H7 (cell line): ENCODE data around the gene INTS6L. TPM values are rescaled to one million over a fixed set of nuclear protein-coding genes. Genes with fewer than 3 reads are reported as not detected.
"Not testable (repeated sequence)": the region's sequence is repeated elsewhere in the genome, so short reads cannot be mapped to it uniquely, and the experiment has no call there.

ENCODE experiments used
- DNase-seq: peaks from one replicate; pipeline ENCODE4 v3.0.0; 2012
- H3K27me3 ChIP-seq: 2 replicates; pipeline ENCODE4 v1.6.0; 2011; ENCODE audit warnings: mild to moderate bottlenecking, low read length; ENCODE audit not compliant: control insufficient read depth, insufficient read depth
- H3K36me3 ChIP-seq: replicated peaks from 2 replicates; pipeline ENCODE4 v1.5.1; 2011; ENCODE audit warnings: low read length; ENCODE audit not compliant: control insufficient read depth, insufficient read depth
- H3K4me3 ChIP-seq: 2 replicates; pipeline ENCODE4 v1.5.1; 2011; ENCODE audit warnings: low read depth, mild to moderate bottlenecking, control low read depth, low read length, moderate library complexity; ENCODE audit not compliant: insufficient read depth
- total RNA-seq: library from RNA; depleted of rRNA; stranded (reverse); fragments of >200 nt; shearing (Covaris generic); gene quantifications from 2 replicates; pipeline ENCODE4 v1.2.3, GENCODE V29; 2014

The INTS6L gene
- total RNA-seq, 1 experiment from 2014 or later = 12.4 TPM

GRCh38 chrX:135543172-135543571 is 22.7 kb downstream of the INTS6L start:
- H3K27me3 ChIP-seq = no peaks in the 10 kb centered on the region
- H3K36me3 ChIP-seq = no peaks in the 10 kb centered on the region
- DNase-seq = no peak
- no peak overlapping the region for H3K4me3 ChIP-seq

- Histone ChIP-seq H3K27me3 (no peaks in the 10 kb centered on the region), H3K4me3 (no peak overlapping the region), H3K36me3 (no peaks in the 10 kb centered on the region)
- no peak for DNase-seq
Measured at GRCh38 chrX:135543924-135544323, 23.5 kb downstream of the INTS6L start.

DNA sequence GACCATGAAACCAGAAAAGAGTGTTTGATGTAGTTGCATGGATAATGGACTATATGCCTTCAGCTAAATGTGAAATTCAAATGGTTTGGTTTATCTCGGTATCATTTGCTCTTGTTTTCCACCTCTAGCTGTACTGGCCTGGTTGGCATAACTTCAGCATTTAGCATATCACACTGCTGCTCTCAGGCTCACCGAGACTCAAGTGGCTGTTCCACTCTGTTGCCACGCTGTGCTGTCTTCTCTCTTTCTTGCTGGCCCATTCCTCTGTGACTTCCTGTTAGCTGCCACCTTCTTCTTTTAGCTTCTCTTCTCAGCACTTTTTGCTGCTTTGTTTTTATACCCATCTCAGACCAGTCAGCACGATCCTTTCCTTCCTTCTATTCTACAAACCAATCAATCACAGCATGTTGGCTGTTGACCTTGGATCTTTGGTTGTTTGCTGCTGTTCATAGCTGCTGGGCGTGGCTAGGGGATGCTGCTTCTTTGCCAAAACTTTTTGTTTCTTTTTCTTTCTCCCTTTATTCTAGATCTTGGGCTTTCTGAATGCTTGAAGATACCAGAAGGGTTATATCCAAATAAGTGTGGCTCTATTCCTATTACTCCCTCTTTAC is 24.0 kb downstream of the INTS6L start:
- Histone ChIP-seq H3K4me3 (no peak overlapping the region), H3K36me3 (no peaks in the 10 kb centered on the region), H3K27me3 (no peaks in the 10 kb centered on the region)
- DNase-seq = no peak

DNA sequence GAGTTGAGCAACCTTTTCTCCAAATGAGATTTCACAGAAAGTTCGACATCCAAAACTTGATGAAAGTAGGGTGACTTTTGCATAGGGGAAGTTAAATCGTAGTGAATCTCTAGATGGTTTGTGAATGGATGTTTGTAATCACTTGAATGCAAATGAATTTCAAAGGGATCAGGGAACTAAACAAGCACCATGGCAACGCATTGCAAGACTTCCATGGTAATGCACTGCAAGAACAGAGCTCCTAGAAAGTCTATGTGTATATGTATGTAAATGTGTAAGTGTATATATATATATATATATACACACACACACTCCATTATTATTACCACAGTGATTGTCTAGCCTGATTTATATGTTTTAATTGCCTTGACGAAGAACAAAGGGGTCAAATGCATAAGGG is 27.3 kb downstream of the INTS6L start:
- Histone ChIP-seq H3K4me3 (no peak overlapping the region), H3K27me3 (no peaks in the 10 kb centered on the region), H3K36me3 (no peaks in the 10 kb centered on the region)
- no peak for DNase-seq

DNA sequence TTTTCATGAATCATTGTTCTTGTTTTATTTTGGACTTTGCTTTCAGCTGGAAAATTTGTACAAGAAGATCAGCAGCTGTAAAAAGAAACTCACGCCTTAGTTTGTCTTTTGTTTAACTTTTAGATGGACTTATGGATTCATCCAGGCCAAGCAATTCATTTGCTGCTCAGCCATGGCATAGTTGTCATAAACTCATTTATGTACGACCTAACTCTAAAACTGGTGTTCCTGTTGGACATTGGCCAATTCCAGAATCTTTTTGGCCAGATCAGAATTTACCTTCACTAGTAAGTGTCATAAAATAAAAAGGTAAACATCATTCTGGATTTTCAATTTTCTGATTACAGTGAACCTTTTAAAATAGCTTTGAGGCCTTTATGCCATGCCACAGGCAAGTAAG is 29.1 kb downstream of the INTS6L start:
- H3K36me3 ChIP-seq = no peaks in the 10 kb centered on the region
- DNase-seq = no peak
- H3K27me3 ChIP-seq = no peaks in the 10 kb centered on the region
- no peak overlapping the region for H3K4me3 ChIP-seq

DNA sequence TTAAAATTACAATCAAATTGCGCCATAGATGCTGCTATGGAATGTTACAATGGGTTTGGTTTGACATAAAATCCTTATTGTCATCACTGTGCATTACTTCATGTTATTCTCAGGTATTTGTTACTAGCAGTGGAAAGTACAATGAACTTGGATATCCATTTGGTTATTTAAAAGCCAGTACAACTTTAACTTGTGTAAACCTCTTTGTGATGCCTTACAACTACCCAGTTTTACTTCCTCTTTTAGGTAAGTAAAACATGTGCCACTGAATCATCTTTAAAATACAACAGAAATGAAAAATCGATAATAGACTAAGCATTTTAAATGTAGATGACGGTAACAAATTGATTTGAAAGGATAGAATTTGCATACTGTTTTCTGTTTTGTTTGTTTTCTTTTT is 35.6 kb downstream of the INTS6L start:
- H3K4me3 ChIP-seq = no peak overlapping the region
- DNase-seq = no peak

DNA sequence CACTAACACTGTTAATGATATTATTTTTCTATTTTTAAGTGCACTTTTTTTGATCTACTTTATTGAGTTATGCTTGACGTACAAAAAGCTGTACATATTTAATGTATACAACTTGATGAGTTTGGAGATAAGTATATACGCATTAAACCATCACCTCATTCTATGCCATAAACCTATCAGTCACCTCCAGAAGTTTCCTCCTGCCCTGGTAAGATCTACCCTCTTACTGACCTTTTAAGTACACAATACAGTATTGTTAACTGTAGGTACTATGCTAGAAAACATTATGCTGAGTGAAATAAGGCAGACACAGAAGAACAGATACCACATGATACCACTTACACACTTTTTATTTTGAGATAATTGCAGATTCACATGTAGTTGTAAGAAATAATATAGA is 36.9 kb downstream of the INTS6L start:
- DNase-seq = no peak
- no peaks in the 10 kb centered on the region; the same call in 1 of the 2 replicates for H3K36me3 ChIP-seq
- H3K27me3 ChIP-seq = no peaks in the 10 kb centered on the region
- no peak overlapping the region for H3K4me3 ChIP-seq

More for the DNA sequence above, 35.6 kb downstream of the INTS6L start:
- no peaks in the 10 kb centered on the region for H3K27me3 ChIP-seq
- no peaks in the 10 kb centered on the region; the same call in 1 of the 2 replicates for H3K36me3 ChIP-seq

- Histone ChIP-seq H3K27me3 (no peaks in the 10 kb centered on the region), H3K4me3 (no peak overlapping the region), H3K36me3 (no peaks in the 10 kb centered on the region)
- no peak for DNase-seq
Measured at GRCh38 chrX:135572436-135572835, 52.0 kb downstream of the INTS6L start.

- no peak for DNase-seq
- Histone ChIP-seq H3K36me3 (peaks cover 1% of the 10 kb centered on the region; the same call in 1 of the 2 replicates), H3K27me3 (no peaks in the 10 kb centered on the region), H3K4me3 (no peak overlapping the region)
Measured at GRCh38 chrX:135581496-135581895, 61.0 kb downstream of the INTS6L start.

DNA sequence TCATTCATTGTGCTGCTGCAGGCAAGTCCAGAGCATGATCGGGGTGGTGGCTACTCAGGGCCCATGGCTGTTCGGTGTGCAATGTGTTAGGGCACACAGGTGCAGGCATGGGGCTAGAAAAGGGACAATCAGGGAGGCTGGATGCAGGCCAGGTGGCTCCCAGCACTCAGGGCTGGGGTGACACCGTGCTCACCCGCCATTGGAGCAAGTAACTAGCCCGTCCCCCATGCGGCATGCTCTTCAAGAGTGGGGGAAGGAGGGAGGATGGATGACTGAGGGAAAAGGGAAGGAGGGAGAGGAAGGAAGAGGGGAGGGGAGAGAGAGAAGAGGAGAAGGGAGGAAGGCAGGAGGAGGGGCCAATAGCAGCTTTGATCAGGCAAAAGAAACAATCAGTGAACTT is 64.7 kb downstream of the INTS6L start:
- Histone ChIP-seq H3K4me3 (no peak overlapping the region), H3K36me3 (no peaks in the 10 kb centered on the region), H3K27me3 (no peaks in the 10 kb centered on the region)
- DNase-seq = no peak

DNA sequence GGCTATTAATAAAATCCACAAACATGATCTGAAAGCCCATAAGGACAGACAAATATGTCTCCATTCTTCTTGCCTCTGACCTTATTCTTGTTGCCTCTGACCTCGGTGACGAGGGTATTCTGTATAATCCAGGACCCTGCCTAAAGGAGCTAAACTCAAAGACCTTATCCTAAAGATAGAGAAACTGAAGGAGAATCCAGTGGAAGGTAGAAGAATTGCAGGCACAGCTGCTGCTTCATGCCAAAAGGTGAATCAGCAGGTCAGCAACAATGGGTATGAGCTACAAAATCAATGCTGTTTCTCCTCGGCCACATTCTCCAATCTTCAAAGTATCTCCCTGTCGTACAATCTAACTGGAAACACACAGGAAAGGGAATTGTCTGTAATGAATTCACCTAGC is 71.4 kb downstream of the INTS6L start:
- no peaks in the 10 kb centered on the region for H3K27me3 ChIP-seq
- peak; percentile 13 for DNase-seq
- H3K4me3 ChIP-seq = no peak overlapping the region
- no peaks in the 10 kb centered on the region for H3K36me3 ChIP-seq

DNA sequence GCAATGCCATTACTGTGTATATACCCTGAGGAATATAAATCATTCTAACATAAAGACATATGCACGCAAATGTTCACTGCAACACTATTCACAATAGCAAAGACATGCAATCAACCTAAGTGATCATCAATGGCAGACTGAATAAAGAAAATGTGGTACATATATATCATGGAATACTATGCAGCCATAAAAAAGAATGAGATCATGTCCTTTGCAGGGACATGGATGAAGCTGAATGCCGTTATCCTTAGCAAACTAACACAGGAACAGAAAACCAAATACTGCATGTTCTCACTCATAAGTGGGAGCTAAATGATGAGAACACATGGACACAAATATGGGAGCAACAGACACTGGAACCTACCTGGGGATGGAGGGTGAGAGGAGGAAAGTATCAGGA is 73.6 kb downstream of the INTS6L start:
- H3K36me3 ChIP-seq, H3K27me3 ChIP-seq, H3K4me3 ChIP-seq, DNase-seq: not testable (repeated sequence)

GRCh38 chrX:135594453-135594852 is 74.0 kb downstream of the INTS6L start:
- H3K27me3 ChIP-seq, H3K36me3 ChIP-seq, DNase-seq, H3K4me3 ChIP-seq: not testable (repeated sequence)

- Histone ChIP-seq H3K4me3 (no peak overlapping the region), H3K27me3 (no peaks in the 10 kb centered on the region), H3K36me3 (no peaks in the 10 kb centered on the region)
- no peak for DNase-seq
Measured at GRCh38 chrX:135595543-135595942, 75.1 kb downstream of the INTS6L start.

DNA sequence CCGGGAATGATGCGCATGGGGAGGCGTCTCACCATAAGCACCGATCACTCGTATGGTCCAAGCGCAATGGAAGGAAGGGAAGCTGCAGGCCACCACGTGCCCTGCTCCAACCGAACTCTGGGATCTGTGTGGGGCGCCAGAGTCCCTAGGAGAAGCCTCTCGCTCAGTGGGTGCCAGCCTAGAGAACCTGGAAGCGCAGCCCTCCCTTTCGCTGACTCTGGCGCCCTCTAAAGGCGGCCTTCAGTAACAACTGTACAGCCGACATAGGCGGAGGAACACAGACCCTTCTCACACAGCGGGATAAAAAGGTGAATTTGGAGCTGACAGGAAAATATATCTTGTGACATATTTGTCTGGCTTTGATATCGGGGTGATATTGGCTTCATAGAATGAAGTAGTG is 76.0 kb downstream of the INTS6L start:
- peak; percentile 31 for DNase-seq
- no peaks in the 10 kb centered on the region for H3K36me3 ChIP-seq
- no peaks in the 10 kb centered on the region for H3K27me3 ChIP-seq
- no peak overlapping the region for H3K4me3 ChIP-seq

DNA sequence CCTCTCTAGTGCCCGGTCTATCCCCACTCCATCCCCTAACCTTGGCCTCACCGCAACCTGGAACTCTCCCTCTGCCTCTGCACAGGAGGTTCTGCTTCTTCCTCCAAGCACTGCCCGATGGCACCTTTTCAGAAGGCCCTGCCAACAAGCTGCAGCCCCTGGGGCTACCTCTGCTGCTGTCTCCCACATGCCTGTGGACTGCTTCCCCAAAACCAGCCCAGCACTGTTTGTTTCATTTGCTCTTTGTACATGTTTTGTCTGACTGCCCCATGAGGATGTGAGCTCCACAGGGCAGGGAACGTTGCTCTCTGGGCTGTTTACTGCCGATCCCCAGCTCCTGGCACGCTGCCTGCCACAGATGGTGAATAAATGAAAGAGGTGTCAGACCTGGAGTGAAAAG is 85.4 kb downstream of the INTS6L start:
- no peak for DNase-seq
- Histone ChIP-seq H3K27me3 (no peaks in the 10 kb centered on the region), H3K4me3 (no peak overlapping the region), H3K36me3 (no peaks in the 10 kb centered on the region)
